ENCODE data around the gene MAN2B2.

GRCh38 chr4:6574747-6575502 is at the start of gene MAN2B2:
- TF ChIP-seq CTCF (IDR thresholded peaks at IDR 0.05), result no peak
- peak in 1 of 2 donors; percentile 32 for TF ChIP-seq POLR2A (IDR thresholded peaks at IDR 0.05)
- no peak for TF ChIP-seq EP300 (IDR thresholded peaks at IDR 0.05)
- TF ChIP-seq POLR2AphosphoS5 (IDR thresholded peaks at IDR 0.05), result peak; percentile 25 to 79 (median 52)

All from sigmoid colon (tissue), 4 donors.